Thyroid gland (tissue), 4 donors: ENCODE data around the gene MICALL1.

Experiments used
- CTCF ChIP-seq, 6 experiments: fragments of 200-600 bp in 3 of 6; fragments of 450-650 bp in 3 of 6; sonication (generic) in 3 of 6; IDR thresholded peaks; one replicate each; pipeline ENCODE4 v1.5.1; 2016 to 2019; ENCODE audit warnings: antibody characterized with exemption in 6 of 6, mild to moderate bottlenecking in 2 of 6, inconsistent platforms in 1 of 6, moderate library complexity in 1 of 6
- POLR2A ChIP-seq, 2 donors: fragments of 450-650 bp; IDR thresholded peaks; one replicate each; pipeline ENCODE4 v1.6.1; 2017; ENCODE audit warnings: antibody characterized with exemption in 2 of 2, mild to moderate bottlenecking in 2 of 2, moderate library complexity in 1 of 2

DNA sequence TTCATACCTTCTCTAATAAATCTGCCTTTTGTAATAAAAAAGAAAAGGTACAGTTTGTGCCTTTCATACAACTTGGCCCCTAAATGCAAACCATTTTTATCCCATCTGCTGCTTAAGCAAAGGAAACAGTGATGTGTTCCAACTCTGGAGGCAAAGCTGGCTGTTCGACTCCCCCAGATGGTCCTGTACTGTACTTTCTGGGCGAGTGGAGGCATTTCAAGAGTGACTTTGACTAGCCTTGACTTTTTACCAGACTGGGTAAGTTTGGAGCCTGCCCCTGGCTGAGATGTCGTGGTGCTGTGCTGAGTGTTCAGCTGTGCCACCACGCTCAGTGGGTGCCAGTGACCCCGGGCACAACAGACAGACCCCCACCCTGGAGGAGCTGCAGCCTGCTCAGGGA is 10.2 kb downstream of the MICALL1 start:
- TF ChIP-seq CTCF (IDR thresholded peaks at IDR 0.05) (no peak), POLR2A (IDR thresholded peaks at IDR 0.05) (no peak)
